ENCODE data around the gene SRGAP3.

SRGAP3 gene

DNA sequence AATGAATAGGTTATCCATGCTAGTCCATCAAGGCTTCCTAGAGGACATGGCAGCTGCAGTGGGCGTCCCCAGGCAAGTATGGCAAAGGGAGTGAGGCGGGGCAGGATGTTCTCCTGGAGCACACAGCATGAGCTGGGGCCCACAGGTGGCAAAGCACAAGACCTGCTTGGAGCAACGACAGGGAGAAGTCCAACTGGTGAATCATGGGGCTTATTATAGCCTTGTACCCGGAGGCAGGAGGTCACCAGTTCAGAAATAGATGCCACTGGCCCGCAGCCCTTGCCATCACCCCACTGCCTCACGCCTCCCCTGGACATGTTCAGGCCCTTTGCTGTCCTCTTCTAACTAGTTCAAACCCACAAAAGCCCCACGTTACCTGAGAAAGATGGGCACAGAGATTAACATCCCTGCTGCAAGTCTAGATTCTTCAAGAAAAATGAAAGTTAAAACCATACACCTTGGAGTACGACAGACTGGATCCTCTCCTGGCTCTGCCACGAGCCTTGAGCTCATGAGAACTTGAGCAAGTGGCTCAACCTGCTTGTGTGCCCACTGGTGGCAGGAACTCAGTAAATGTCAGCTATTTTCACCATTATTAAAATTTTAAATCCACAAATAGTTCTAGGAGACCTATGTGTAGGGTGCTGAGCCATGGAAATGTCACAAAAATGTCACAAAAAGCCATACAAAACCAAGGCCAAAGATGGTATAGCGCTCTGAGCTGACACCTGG, 1.8 kb upstream of the SRGAP3 start:
- DNase-seq: no peak

DNA sequence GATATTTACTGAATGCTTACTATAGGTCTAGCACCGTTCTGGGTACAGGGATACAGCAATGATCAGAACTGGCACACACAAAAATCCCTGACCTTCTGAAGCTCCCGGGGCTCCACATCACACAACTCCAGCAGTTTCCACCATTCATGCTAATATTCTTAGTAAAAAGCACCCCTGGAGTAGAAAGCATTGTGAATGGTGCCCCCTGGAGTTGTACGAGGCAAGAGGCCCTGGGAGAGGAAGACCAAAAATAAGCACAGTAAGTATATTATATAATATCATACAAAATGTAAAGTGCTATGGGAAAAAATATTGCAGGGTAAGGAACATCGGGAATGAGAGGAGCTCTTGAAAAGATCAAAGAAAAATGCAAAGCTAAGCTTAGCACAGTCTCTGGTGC, 790 bp upstream of the SRGAP3 start:
- DNase-seq: peak; percentile 0

DNA sequence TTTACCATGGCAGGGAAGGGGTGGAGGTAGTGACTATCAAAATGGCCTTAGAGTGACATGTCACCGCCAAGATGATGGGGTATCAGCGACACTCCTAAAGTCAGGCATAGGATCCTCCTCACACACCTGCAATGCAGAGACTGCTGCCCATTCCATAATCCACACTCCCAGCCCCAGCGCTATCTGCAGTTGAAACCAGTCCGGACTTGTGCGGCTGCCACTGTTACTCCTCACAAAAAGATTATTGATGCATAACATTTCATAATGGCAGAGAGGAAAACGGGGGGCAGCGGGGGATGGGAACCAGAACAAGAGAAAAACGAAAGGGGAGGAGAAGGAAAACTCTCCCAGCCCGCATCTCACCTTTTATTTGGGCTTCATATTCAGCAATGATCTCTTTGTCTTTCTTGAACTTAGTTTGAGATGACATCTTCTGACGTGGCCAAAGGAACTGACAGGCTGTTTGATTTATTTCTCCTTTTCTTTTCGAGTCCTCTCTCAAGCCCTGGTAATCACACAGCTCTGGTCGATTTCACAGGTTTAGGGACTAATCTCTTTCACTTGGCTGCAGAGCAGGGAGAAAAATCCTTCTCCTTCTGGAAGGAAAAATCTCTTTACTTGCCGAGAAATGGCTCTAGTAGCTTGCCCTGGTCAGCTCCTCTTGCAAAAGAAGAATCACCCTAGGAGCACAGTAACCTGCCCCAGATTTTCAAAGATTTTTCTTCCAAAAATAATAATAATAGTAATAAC, 749 bp downstream of the SRGAP3 start:
- DNase-seq: peak; percentile 0

DNA sequence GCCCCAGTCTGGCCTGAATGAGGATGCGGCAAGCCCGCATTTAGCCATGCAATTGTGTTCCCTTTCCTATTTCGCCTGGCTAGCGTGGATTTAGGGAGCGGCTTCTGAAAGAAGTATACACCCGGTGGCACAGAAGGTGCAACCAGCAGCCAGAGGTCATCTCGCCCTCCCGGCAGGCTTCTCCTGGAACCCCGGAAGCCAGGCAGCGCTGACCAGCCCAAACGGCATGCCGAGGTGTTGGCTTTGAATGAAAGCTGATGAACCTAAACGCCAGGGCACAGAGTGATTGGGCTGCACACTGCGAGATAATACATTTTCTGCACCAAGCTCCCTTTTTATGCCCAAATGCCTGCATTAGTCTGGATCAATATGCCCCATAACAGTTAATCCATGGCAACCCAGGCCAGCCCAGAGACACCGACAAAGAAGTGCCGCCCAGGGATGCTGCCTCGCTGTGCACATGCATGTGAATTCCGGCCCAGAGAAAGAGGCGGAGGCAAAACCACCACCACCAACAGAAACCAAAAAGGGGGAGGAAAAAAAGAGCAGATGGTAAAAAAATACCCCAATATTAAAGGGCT, 1.4 kb downstream of the SRGAP3 start:
- DNase-seq: no peak

DNA sequence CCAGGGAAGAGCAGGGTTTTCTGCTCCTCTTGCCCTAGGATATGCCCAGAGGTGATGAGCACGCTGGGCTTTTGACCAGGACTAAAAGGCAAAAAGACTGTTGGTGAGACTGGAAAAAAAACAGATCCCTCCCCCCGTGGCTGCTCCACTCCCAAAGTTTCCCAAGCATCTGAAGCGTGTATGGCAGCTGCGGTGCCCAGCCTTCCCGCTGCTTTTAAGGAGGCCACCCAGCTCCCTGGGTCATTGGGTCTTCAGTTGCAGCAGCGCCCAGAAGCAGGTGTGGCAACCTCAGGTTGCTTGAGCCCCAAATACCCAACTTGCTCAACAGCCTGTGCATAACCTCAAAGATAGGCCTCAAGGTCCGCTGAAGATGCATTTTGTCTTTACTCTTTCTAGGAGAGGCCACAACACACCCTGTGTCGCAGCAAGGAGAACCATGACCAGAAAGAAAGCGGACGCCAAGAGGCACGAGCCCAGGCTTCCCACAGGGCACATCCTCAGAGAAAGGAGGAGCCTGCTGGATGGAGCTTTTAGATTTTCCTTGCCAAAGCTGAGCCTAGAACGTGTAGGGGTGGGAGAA, 2.0 kb downstream of the SRGAP3 start:
- DNase-seq: no peak

DNA sequence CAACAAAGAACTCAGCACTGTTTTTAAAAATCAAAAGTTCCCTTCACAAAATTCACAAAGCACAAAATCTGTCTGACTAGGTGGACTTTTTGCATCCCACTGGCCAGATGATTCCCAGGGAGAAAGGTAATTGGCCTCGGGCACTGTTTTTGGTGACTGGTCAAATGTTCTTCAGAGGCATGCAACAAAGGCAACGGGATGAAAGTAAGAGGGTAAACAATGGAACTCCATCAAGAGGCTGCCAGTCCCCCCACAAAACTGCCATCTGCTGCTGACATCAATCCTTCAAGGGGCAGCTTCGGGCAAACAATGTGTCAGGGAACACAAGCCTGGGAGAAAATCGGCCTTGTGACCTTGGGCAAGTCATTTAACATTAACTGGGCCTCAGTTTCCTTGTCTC, 3.3 kb downstream of the SRGAP3 start:
- DNase-seq: no peak

DNA sequence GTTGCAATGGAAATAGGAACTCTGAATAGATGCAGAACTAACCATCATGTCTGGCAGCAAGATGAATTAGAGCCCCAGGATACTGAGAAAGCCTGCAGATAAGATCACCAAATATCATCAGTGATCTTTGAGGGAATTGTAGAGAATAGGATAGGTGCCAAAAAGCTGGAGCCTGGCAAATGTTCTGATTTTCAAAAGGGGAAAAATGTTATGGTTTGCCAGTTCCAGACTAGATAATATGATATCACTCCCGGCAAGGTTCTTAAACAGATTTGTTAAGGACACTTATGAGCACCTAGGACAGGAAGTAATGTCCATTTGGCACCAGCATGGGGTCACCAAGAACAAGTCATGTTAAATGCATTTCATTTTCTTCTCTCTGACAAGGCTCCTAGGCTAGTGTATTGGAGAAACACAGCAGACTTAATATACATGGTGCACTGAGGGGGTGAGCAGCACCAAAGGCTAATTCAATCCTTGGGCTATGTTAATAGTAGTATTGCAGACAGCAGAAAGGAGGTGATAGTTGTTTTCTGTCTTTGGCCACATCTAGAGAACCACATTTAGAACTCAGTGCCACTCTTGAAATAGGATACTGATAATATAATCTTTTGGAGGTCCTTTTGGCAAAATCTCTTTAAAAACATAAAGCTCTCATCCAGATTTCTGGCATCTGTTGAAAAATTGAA, 4.8 kb downstream of the SRGAP3 start:
- no peak for DNase-seq

DNA sequence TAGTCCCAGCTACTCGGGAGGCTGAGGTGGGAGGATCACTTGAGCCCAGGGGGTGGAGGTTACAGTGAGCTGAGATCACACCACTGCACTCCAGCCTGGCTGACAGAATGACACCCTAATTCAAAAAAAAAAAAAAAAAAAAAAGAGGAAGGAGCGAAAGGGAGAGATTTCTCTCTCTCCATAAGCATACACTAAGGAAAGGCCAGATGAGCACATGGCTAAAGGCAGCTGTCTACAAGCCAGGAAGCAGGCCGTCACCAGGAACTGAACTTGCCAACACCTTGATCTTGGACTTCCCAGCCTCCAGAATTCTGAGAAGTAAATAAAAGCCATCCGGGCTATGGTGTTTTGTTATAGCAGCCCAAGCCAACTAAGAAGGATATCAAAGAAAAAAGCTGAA, 7.5 kb downstream of the SRGAP3 start:
- no peak for DNase-seq

DNA sequence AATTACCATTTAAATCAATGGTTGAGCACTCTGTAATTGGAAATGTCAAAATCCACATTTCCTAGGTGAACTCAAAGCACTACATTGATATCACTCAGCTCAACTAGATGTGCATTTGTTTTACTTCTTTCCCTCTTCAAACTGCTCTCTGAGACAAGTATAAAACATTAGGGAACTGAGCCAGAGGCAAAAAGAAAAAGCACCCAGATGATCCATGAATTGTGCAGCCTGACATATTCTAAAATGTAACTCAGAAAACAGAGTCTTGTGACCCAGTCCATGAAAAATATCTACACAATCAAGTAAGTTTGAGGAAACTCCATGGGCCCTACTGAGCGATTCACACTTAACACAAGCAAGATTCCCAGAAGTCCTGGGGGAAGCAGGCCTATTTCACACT, 9.8 kb downstream of the SRGAP3 start:
- DNase-seq: no peak

DNA sequence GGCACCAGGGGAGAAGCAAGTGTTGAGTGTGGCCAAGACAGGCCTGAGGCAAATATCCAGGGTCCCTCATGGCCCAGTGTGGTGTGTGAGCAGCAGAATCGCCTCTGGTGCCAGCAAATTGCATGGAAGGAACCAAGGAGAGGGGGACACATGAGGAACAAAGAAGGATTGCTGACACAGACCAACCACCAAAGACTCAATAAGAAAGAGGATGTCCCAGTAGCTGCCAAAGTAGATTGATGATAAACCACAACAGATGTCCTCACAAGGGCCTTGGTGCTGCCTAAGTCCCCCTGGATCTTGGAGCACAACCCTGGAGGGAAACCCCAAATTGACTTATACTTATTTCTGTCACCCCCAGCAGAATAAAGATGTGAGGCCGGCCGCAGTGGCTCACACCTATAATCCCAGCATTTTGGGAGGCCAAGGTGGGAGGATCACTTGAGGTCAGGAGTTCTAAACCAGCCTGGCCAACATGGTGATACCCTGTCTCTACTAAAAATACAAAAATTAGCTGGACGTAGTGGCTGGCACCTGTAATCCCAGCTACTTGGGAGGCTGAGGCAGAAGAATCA, 10.6 kb downstream of the SRGAP3 start:
- no peak for DNase-seq

DNA sequence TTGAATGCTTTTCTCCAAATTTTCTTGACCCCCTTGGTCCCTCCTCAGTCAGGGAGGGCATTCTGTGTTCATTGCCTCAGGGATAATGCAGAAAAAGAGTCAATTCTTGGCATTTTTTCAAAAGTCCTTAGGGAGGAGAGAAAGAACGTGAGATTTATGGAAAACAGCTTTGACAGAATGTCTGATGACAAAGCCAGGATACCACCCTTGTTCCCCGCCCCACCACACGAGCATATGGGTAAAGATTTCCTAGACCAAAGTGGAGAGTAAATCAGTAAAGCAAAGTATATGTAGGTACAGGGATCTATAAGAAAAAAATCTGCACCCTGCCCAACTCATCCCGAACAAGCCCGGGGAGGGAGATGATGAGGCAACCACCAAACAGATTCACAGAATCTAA, 11.2 kb downstream of the SRGAP3 start:
- DNase-seq: no peak

DNA sequence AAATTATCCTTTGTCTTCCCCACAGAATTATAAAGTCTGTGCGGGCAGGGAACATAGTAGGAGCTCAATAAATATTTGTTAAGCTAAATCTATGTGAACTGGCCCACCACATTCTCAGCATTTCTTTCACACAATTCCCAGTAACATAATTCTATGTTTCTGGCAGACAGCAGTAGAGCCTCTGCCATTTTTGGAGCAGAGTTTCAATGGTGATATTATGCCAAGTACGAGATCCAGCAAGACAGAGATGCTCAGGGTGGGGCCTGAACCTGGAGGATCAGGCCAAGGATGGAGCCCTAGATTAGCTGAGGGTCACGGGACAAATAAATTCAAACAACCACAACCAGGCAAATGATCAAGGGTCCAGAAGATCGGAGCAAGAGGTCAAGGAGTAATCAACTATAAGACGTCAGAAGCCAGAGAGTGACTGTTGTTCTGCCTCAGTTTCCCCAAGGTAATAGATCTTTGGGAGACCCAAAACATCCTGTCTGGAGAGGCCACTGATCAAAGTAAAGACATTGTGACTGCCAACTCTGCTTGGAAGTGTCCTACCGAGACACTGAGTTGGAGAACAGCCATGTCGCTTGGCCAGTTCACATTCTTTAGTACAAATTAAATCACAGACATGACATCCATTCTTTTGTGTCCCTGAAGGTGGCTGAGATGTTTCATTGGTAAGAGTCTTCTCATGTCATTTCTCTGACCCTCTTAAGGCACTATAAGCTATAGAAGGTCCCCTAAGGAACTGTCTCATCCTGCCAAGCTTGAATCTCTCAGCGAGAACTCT, 15.4 kb downstream of the SRGAP3 start:
- no peak for DNase-seq

DNA sequence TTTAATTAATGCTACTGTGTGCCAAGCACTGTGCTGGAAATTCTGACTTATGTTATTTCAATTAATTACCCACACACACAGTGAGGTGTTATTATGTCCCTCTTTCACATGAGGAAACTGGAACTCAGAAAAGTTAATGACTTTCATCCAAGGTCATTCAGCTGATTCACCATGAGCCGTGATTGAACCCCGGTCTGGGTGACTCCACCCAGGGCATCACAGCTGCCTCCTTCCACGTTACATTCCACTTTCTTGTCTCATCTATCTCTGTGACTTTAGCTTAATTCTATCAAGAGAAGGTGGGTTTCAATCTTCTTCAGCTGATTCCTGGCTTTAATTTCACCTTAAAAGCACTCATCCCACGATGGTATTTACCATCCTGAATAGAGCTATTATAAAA, 16.3 kb downstream of the SRGAP3 start:
- no peak for DNase-seq

DNA sequence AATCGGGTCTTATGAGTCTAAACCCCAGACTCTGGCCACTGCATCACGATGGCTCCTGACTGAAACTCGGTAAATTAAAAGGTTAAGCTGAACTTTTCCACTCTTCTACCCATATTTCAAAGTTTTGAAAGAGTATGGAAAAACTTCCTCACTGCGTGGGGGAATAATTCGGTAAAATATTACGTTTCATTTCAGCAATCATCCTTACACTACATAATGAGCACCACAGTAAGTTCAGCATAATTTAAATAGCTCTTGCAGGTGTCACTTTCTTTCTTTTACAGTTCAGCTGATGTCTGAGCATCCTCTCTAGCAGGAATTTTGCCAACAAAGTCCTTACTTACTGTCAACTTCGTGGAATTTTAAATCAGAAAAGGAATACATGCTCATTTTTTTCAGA, 17.5 kb downstream of the SRGAP3 start:
- DNase-seq: no peak

DNA sequence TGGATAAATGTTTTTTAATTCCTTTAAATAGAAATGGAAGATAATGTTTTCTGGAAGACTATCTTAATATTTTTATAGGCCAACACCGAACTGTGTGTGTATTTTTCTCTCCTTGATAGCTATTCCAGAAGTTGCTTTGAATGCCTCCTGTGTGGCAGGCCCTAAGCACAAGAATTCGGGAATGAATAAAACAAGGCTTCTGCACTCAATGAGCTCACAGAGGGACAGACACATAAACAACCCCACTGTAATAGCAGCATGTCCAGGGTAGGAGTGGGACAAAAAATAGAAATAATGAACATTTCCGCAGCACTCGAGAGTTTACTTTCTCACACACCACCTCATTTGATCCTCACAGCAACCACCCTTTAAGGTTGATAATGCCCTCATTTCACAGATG, 18.0 kb downstream of the SRGAP3 start:
- DNase-seq: no peak

DNA sequence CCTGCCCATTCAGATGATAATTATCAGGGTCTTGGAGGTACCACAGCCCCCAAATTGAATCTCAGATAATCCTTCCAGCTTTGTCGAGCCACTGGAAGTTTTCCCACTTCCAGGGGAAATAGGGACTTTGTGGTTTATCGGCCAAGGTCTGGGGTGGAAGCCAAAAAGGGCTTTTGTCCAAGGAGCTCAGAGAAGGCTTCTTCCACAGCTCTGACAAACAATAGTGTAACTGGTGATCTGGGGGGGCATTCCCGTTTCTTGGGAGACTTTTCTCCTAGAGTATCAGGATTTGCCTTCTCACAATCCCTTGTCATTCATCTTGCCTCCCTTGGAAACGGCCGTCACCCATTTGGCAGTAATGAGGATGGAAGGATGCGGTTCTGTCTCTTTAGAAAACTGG, 18.4 kb downstream of the SRGAP3 start:
- no peak for DNase-seq

DNA sequence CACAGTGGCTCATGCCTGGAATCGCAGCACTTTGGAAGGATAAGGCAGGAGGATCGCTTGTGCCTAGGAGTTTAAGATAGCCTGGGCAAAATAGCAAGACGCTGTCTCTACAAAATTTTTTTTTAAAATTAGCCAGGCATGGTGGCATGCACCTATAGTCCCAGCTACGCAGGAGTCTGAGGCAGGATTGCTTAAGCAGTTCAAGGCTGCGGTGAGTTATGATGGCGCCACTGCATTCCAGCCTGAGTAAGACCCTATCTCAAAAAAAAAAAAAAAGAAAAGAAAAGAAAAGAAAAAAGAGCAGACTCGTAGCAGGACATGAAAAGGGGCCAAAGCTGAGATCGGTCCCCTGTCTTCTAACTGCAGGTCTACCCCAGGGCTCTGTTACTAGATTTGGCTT, 18.9 kb downstream of the SRGAP3 start:
- no peak for DNase-seq

DNA sequence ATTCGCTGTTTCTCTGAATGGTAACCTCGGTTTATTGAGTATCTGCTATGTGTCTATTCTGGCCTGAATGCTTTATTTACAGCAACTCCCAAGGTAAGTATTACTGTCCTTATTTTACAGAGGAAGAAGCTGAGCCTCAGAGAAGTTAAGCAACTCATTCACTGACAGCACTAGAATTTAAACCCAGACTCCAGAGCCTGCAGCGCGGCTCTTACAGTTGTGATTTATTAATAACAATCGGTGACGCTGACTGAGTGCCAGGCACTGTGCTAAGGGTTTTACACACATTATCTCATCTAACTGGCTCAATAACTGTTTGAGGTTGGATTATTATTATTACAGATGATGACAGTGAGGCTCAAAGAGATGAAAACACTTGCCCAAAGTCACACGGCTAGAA, 19.6 kb downstream of the SRGAP3 start:
- DNase-seq: no peak

DNA sequence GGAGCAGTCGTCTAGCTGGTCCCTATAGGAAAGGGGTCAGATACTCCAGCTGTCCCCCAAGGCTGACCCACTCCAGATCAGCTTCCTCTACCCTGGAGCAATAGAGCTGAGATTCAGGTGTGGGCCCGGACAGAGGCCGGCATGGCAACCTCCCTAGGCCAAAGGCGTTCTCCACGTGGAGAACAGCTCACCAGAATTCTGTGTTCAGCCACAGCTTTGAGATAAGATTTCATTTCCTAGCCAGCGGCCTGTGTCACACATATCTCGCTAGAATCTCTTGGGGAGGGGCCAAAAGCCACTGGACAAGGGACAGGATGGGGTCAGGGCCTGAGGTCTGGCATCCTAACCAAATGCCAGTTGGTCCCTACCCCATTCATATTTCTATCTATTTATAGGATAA, 20.1 kb downstream of the SRGAP3 start:
- DNase-seq: no peak

DNA sequence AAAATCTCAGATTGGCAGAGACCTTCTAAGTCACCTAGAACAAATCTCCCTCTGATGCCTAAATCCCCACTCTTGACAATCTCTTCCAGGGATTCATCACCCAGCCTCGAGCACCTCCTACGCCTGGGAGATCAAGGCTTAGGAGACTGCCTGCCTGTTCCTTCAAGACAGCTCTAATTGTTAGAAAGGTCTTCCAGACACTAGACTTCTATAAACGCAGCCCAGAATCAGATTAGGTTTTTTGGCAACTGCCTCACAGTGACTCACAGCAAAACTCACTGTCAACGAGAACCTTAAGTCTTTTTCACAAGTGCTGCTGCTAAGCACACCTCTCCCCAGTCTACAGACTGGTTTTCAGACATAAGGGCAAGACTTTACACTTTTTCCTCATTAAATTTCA, 23.1 kb downstream of the SRGAP3 start:
- DNase-seq: no peak

DNA sequence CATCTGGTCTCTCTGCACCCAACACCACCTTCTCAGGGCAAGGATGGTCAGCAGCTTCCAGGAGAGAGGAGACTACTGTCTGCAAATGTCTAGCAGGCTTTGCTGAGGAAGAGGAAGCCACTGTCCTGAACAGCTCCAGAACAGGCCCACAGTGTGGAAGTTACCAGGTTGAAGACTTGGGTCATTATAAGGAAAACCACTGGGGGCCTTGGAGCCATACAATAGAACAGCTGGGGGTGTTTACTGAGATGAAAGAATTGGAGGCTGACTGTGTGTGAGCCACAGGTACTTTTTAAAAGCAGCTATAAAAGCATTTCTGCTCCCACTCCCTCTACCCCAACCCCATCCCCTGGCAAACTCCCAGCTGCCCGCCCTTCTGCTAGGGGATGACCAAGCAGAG, 24.2 kb downstream of the SRGAP3 start:
- DNase-seq: no peak

DNA sequence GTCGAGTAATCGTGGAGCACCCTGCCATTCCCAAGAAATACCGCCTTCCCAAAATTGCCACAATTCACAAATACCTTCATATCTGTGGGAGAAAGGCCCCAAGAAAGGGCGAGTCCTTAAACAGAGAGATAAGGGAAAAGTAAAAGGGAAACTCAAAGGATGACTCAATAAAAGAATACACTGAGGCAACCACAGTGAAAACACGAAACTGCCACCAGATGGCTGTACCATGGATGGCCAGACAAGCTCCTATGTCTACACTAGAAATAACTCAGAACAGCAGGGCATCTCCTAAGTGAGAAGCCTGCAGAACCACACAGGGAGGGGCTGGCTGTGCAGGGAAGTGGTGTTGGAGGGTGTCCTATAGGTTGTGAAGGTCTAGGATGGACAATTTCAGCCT, 25.0 kb downstream of the SRGAP3 start:
- no peak for DNase-seq
